ENCODE data around the gene KATNB1. TPM values are rescaled to one million over a fixed set of nuclear protein-coding genes. Genes with fewer than 3 reads are reported as not detected.
"Not testable (repeated sequence)": the region's sequence is repeated elsewhere in the genome, so short reads cannot be mapped to it uniquely, and the experiment has no call there.

Gene KATNB1
- total RNA-seq, 1 experiment from 2014 or later: 8.1 TPM

- no TSS peak for BruUV-seq (replicated peaks)
These were observed 23.6 kb upstream of the KATNB1 start for GRCh38 chr16:57711993-57712392.

DNA sequence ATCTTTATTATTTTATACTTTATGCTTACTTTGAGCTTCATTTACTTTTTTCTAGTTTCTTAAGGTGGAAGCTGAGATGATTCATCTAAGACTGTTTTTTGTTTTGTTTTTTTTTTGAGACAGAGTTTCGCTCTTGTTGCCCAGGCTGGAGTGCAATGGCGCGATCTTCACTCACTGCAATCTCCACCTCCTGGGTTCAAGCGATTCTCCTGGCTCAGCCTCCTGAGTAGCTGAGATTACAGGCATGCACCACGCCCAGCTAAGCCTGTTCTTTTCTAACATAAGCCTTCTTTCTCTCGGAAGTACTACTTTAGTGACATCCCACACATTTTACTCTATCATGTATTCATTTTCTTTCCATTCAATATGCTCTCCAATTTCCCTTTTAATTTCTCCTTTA lies 23.0 kb upstream of the KATNB1 start:
- H3K36me3 ChIP-seq (ENCODE audit: control insufficient read depth, insufficient read depth, low read length); H3K4me1 ChIP-seq (ENCODE audit: control insufficient read depth, insufficient read depth, low read length); H3K9me3 ChIP-seq (ENCODE audit: control insufficient read depth, insufficient read depth, low read depth, low read length); intact Hi-C loops (cut with micrococcal nuclease; ENCODE audit: unreplicated experiment); H3K4me3 ChIP-seq (ENCODE audit: low read depth in 2 of 2, low read length in 2 of 2); H3K27ac ChIP-seq (ENCODE audit: low read length); DNase-seq (ENCODE audit: low read depth, low spot score); in situ Hi-C loops (cut with HindIII; ENCODE audit: low pct_unique_long_range_greater_than_20kb, low sequenced_read_pairs); BruUV-seq (replicated peaks); POLR2A ChIA-PET; ATAC-seq; H3K27me3 ChIP-seq (ENCODE audit: control insufficient read depth, insufficient read depth, low read length): not testable (repeated sequence)
- CTCF ChIA-PET: interaction anchor here (0.6 kb wide), 1 partner anchor 86 kb away, joined by 3 read pairs; no protein-coding TSS in a partner anchor

More at GRCh38 chr16:57711993-57712392, 23.6 kb upstream of the KATNB1 start:
- in situ Hi-C loops (cut with HindIII; ENCODE audit: low pct_unique_long_range_greater_than_20kb, low sequenced_read_pairs): no loop called here
- Histone ChIP-seq H3K4me3 (ENCODE audit: low read depth in 2 of 2, low read length in 2 of 2) (no peak overlapping the region), H3K27ac (ENCODE audit: low read length) (no peak overlapping the region), H3K9me3 (ENCODE audit: control insufficient read depth, insufficient read depth, low read depth, low read length) (no peaks in the 10 kb centered on the region), H3K4me1 (ENCODE audit: control insufficient read depth, insufficient read depth, low read length) (no peaks in the 10 kb centered on the region), H3K27me3 (ENCODE audit: control insufficient read depth, insufficient read depth, low read length) (no peaks in the 10 kb centered on the region; the same call in 1 of the 2 replicates), H3K36me3 (ENCODE audit: control insufficient read depth, insufficient read depth, low read length) (no peaks in the 10 kb centered on the region)
- intact Hi-C loops (cut with micrococcal nuclease; ENCODE audit: unreplicated experiment): no loop called here
- no peak for ATAC-seq
- TF ChIP-seq TCF7L2 (IDR thresholded peaks at IDR 0.05; ENCODE audit: low read depth, low read length) (no peak), SIN3A (IDR thresholded peaks at IDR 0.05; ENCODE audit: borderline replicate concordance, insufficient read depth, low read depth, low read length) (no peak), CTCF (IDR thresholded peaks at IDR 0.05) (no peak), POLR2AphosphoS5 (IDR thresholded peaks at IDR 0.05; ENCODE audit: low read depth, low read length) (no peak)
- TF ChIP-seq, protein P1, sequence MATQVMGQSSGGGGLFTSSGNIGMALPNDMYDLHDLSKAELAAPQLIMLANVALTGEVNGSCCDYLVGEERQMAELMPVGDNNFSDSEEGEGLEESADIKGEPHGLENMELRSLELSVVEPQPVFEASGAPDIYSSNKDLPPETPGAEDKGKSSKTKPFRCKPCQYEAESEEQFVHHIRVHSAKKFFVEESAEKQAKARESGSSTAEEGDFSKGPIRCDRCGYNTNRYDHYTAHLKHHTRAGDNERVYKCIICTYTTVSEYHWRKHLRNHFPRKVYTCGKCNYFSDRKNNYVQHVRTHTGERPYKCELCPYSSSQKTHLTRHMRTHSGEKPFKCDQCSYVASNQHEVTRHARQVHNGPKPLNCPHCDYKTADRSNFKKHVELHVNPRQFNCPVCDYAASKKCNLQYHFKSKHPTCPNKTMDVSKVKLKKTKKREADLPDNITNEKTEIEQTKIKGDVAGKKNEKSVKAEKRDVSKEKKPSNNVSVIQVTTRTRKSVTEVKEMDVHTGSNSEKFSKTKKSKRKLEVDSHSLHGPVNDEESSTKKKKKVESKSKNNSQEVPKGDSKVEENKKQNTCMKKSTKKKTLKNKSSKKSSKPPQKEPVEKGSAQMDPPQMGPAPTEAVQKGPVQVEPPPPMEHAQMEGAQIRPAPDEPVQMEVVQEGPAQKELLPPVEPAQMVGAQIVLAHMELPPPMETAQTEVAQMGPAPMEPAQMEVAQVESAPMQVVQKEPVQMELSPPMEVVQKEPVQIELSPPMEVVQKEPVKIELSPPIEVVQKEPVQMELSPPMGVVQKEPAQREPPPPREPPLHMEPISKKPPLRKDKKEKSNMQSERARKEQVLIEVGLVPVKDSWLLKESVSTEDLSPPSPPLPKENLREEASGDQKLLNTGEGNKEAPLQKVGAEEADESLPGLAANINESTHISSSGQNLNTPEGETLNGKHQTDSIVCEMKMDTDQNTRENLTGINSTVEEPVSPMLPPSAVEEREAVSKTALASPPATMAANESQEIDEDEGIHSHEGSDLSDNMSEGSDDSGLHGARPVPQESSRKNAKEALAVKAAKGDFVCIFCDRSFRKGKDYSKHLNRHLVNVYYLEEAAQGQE (IDR thresholded peaks at IDR 0.05; ENCODE audit: insufficient read depth in 1 of 2, low read depth in 2 of 2, low read length in 1 of 2): no peak
- DNase-seq (ENCODE audit: low read depth, low spot score): no peak
- CTCF ChIA-PET: interaction anchor here (0.5 kb wide), 1 partner anchor 191 kb away, joined by 6 read pairs; no protein-coding TSS in a partner anchor
- POLR2A ChIA-PET: no interaction called here

DNA sequence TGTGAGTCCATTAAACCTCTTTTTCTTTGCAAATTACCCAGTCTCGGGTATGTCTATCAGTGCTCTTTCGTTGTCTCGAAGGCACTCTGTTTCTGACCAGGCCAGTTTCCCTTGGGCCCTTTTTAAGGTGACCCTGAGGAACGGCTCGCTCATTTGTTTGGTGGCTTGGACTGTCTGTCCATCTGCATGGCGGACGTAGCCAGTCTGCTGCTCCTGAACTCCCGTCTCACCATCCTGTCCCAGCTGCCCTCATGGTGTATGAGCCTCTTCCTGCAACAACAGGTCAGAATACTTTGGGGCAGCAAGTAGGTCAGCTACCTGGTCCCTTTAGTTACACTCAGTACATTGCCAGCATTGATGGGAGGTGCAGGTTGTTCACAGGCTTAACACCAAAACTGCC lies 22.0 kb upstream of the KATNB1 start:
- CTCF ChIA-PET: no interaction called here

More for the DNA sequence above, 22.0 kb upstream of the KATNB1 start:
- Histone ChIP-seq H3K4me1 (ENCODE audit: control insufficient read depth, insufficient read depth, low read length) (no peaks in the 10 kb centered on the region), H3K9me3 (ENCODE audit: control insufficient read depth, insufficient read depth, low read depth, low read length) (no peaks in the 10 kb centered on the region), H3K4me3 (ENCODE audit: low read depth in 2 of 2, low read length in 2 of 2) (no peak overlapping the region), H3K27ac (ENCODE audit: low read length) (no peak overlapping the region), H3K27me3 (ENCODE audit: control insufficient read depth, insufficient read depth, low read length) (no peaks in the 10 kb centered on the region; the same call in 1 of the 2 replicates), H3K36me3 (ENCODE audit: control insufficient read depth, insufficient read depth, low read length) (no peaks in the 10 kb centered on the region)
- no peak for ATAC-seq
- POLR2A ChIA-PET: interaction anchor here (0.6 kb wide), 1 partner anchor 499 kb away, joined by 4 read pairs; no protein-coding TSS in a partner anchor
- TF ChIP-seq TCF7L2 (IDR thresholded peaks at IDR 0.05; ENCODE audit: low read depth, low read length): no peak
- BruUV-seq (replicated peaks): no TSS peak
- no peak for DNase-seq (ENCODE audit: low read depth, low spot score)
- in situ Hi-C loops (cut with HindIII; ENCODE audit: low pct_unique_long_range_greater_than_20kb, low sequenced_read_pairs): no loop called here
- intact Hi-C loops (cut with micrococcal nuclease; ENCODE audit: unreplicated experiment): no loop called here
